Stimulated activated CD4-positive, alpha-beta T cell treated with anti-CD3 and anti-CD28 coated beads, Interleukin-15, amount 100 ng/mL, for 48 hours (primary cell): Measurements from ENCODE around the gene B4GALNT1.
"Not testable (repeated sequence)": the region's sequence is repeated elsewhere in the genome, so short reads cannot be mapped to it uniquely, and the experiment has no call there.

ENCODE experiments used
- DNase-seq, 2 donors: peaks; one replicate each; pipeline ENCODE4 v3.0.0-alpha.2; 2020; ENCODE audit warnings: low read depth in 2 of 2

Gene B4GALNT1

DNA sequence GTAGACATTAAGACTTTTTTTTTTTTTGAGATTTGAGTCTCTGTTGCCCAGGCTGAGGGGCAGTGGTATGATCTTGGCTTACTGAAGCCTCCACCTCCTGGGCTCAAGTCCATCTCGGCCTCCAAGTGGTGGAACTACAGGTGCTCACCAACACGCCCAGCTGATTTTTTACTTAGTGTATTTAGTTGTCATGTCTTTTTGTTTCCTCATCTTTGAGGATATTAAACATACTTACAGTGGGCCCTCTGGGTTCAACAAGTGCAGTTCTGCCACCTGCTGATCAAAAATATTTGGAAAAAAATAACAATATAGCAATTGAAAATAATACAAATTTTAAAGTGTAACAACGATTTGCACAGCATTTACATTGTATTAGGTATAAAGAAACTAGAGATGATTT lies 4.4 kb upstream of the B4GALNT1 start:
- DNase-seq, result no peak

GRCh38 chr12:57636731-57637130 lies 3.7 kb upstream of the B4GALNT1 start:
- not testable (repeated sequence) for DNase-seq

DNA sequence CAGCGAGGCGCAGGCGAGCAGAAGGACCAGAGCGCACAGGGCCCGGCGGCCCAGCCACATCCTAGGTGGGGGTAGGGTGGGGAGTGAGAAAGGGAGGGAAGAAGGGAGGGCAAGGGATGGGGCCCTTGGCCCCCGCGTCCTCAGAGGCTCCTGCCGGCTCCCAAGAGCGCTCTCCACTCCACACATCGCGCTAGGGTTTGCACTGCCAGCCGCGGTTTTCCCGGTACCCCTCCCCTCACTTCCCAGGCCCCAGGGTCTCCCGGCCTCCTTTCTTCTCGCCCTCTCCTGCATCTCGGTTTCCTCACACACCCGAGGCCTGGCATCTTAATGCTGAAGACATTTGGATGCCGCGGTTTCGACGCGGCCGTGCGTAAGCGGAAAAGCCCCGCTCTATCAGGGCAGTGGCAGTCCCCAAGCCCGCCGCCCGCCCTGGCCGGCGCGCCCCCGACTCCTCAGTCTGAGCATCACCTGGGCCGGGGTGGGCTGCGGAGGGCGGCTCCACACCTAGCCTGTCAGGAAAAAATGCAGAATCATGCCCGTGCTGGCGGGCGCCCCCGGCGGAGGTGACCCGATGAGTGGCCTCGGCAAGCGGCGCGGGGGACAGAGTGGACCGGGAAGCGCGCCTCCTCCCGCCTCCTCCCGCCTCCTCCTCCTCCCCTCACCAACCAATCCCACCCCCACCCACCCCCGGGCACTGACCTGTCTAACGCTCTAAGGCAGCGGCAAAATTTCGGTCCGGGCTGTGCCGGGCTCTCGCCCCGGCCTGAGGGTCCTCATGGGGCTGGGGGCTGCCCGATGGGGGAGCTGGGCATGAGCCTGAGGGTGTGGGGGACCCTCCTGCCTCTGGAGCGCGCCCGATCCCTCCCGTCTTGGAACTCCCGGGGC lies 686 bp downstream of the B4GALNT1 start:
- DNase-seq, result no peak

DNA sequence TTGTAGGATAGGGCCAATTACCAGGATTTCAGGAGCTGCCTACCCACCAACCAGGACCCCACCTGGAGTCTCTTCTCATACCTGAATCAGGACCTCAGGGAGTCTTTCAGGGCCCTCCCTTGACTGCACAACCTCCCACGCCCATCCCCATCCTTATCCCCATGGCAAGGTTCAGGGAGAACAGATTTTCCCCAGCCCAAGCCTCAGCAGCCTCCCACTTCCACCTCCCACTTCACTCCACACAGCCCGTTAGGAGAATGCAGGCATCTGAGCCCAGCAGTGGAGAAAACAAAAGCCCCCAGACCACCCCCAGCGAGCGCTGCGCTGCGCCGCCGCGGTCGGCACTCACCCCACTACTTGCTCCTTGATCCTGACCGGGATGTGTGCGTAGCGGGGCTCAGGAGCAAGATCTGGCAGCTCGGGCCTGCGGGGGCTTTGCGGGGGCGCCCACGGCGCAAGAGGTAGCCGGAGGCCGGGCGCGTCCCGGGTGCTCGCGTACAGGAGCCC lies 1.4 kb downstream of the B4GALNT1 start:
- DNase-seq, result no peak

- DNase-seq, result no peak
Measured at GRCh38 chr12:57630891-57631433, 2.0 kb downstream of the B4GALNT1 start.

- DNase-seq, result no peak
Measured at GRCh38 chr12:57629897-57630471, 3.0 kb downstream of the B4GALNT1 start.

DNA sequence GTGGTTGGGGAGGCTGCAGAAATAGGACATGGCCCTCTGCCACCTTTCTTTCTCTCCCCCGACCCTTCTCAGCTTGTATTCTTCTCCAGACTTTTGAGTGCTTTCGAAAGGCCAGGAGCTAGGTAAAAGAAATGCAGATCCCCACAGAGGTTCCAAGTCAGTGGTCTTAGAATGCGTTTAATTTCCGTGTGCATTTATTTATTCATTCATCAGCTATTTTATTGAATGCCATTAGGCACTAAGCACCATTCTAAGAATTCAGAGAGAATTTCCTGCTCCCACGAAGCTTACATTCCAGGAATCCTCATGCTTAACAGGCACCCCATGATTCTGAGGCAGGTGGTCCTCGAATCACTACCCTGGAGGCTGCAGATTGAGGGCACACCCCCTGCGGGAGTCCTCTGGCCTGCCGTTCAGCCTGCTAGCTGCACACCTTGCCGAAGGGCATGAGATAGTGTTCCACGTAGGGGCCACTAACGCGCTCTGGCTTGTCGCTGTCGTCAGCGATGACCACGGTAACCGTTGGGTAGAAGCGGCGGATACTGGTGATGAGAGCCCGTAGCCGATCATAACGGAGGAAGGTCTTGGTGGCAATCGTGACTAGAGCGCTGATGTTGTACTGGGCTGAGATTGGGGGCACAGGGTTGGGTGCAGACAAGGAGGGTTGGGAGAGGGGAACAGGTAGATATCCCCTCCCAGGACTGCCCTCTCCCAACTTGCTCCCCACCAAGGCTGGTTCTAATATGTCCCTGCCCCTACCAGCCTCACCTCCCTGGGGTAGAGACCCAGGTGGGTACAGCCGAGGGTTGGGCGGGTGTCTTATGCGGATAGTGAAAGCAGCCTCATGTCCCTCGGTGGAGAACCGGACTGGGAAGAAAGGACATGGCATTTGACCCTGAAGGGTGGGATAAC lies 4.5 kb downstream of the B4GALNT1 start:
- no peak for DNase-seq

DNA sequence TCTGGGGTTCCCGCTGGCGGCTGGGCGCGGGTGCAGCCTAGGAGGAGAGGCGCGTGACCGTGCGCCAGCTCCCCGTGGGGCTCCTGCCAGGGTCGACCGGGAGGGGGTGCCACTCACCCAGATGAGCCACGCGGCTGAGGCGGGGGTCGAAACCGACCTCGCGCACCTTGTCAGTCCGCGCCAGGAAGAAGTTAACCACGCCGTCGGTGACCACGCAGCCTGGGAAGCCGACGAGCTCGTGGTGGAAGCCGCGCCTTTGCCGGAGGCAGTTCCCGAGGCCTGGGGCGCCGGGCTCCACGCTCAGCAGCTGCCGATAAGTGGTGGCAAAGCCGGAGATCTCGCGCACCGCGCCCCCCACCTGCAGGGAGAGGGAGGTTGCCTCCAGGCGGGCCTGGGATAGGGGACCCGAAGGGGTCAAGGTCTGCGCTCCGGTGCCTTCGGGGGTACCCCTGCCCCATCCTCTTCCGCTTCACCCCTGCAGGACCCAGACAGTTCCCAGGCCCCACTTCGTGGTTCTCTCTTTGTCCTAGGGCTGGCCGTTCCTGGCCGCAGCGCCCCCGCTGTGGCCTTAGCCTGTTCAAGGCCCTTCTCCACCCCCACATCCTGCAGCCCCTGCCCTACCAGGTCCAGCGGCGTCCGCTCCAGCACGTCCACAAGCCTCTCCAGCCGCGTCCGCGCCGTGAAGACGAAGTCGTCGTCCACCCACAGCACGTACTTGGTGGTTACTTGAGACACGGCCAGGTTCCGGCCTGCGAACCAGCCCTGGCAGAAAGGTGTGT lies 5.3 kb downstream of the B4GALNT1 start:
- no peak for DNase-seq

- no peak for DNase-seq
Measured at GRCh38 chr12:57626921-57627445, 6.0 kb downstream of the B4GALNT1 start.

- no peak for DNase-seq
Measured at GRCh38 chr12:57626111-57626920, 6.7 kb downstream of the B4GALNT1 start.

DNA sequence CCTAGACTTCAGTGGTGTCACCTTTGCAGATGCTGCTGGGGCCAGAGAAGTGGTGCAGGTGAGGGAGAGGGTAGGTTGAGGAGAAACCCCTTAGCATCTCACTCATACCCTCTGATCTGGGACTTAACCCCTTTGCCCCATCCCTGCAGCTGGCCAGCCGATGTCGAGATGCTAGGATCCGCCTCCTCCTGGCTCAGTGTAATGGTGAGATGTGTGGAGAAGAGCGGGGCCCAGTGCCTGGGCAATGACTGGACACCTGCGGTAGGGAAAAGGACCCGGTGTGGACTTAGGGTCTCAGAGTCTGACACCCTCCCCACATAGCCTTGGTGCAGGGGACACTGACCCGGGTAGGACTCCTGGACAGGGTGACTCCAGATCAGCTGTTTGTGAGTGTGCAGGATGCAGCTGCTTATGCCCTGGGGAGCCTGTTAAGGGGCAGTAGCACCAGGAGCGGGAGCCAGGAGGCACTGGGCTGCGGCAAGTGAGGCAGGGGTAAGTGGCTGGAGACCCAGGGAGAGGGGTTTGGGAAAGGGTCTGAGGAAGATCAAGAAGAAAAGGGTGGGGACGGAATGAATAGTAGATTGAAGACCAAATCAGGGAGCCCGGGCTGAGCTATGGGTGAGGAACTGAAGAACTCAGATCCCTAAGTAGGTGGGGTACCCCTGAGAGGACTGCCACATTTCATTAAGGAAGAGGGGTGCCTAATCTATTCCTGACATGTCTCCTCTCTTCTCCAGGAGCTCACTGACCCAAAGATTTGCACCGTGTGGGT lies 7.6 kb downstream of the B4GALNT1 start:
- DNase-seq, result no peak

DNA sequence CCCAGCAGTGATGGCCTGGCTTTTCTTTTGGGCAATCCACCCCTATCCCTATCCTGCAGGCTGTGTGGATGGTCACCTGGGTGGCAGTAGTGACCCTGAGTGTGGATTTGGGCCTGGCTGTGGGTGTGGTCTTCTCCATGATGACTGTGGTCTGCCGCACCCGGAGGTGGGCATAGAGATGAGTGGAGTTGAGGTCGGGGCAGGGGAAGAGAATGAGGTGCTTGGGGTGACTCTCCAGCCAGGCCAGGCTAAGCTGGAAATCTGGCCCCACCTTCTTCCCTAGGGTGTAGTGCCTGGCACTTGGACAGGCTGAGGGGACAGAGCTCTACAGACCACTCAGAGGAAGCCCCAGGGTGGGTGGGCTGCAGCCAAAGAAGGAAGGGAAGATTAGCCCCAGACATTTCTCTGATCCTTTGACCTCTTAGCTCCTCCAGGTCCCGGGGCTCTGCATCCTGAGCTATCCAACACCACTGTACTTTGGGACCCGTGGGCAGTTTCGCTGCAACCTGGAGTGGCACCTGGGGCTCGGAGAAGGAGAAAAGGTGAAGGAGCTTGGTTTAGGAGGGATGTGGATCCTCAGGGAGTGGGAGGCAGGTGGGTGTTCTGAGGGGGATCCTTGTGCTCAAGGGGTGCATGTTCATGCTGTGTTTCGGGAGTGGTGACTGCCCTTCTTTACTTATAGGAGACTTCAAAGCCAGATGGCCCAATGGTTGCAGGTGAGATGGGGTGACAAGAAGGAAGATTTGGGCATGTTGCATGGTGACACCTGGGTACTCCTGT lies 8.4 kb downstream of the B4GALNT1 start:
- DNase-seq, result no peak

- DNase-seq, result no peak
Measured at GRCh38 chr12:57623811-57624390, 9.1 kb downstream of the B4GALNT1 start.

- DNase-seq, result no peak
Measured at GRCh38 chr12:57623385-57623784, 9.6 kb downstream of the B4GALNT1 start.

DNA sequence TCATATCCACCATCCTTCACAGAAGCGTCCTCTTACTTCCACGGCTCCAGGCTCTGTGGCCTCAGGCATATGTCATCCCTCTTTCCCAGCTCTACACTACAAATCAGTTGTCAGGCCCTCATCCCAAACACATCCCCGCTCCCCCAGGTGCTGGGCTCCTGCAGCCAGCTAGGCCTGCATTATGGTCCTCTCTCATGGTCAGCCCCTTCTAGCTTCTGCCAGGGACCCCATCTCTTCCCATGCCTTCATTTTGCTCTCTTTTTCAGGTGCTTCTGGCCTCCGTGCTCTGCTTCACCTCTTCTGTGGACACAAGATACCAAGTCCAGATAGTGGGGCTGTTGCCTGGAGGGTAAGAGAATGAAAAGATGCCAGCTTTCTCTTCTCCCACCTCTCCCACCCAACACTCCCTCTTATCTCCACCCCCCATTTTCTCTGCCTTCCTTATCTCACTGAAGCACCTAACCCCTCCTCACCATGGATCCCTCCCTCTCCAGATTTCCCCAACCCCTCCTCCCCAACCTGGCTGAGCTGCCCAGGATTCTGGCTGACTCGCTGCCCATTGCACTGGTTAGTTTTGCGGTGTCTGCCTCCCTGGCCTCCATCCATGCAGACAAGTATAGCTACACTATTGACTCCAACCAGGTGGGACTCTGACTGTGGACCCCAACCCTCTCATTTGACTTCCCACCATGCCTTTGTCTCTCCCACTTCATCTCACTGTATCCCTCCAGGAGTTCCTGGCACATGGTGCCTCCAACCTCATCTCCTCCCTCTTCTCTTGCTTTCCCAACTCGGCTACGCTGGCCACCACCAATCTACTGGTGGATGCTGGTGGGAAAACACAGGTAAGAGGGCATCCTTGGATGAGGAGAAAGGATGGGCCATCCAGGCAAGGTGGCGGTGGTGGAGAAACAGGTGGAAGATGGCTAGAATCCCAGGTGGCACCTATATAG lies 10.4 kb downstream of the B4GALNT1 start:
- no peak for DNase-seq

DNA sequence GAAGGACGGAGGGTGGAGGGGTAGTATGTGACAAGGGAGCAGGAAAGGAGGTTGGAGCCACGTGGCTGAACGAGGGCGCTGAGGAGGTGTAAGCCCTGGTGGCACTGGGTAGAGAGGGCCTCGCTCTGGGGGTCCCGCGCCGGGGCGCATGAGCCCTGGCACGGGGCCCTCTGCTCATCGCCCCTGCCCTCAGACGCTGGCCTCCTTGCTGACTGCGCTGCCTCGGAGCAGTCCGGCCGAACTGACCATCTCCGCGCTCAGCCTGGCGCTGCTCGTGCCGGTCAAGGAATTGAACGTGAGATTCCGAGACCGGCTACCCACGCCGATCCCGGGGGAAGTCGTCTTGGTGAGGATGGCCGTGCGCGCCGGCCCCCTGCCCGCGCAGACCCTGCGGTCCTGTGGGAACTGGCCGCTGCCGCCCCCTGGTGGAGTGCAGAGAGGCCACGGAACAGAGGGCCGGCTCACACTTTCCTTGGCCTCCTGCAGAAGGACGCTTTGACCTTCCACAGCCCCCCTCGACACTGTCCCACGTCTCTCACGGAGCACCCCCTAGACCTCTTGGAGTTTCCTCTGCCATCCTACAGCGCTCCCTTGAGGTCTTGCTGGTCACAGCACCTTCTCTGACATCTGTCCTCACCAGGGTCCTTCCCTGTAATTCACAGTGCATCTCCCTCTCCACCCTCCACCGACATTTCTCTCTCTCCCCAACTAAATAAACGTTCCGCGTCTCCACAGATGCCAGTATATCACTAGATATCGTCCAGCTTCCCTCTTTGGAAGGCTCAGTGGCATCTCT lies 11.3 kb downstream of the B4GALNT1 start:
- DNase-seq, result peak in 1 of 2 donors; percentile 44
